ENCODE results near the gene PLGLB1.
"Not testable (repeated sequence)": the region's sequence is repeated elsewhere in the genome, so short reads cannot be mapped to it uniquely, and the experiment has no call there.

- TF ChIP-seq TCF7 (CRISPR knock-in tag; IDR thresholded peaks at IDR 0.05; ENCODE audit: low read depth); ZNF671 (CRISPR knock-in tag; IDR thresholded peaks at IDR 0.05); ZNF425 (CRISPR knock-in tag; conservative IDR thresholded peaks at IDR 0.05); E2F5 (CRISPR knock-in tag; IDR thresholded peaks at IDR 0.05); CTCF (IDR thresholded peaks at IDR 0.05); ZNF263 (CRISPR knock-in tag; IDR thresholded peaks at IDR 0.05; ENCODE audit: low read depth); ZNF138 (CRISPR knock-in tag; conservative IDR thresholded peaks at IDR 0.05): not testable (repeated sequence)
Observed at GRCh38 chr2:87019053-87019452, 2.6 kb downstream of the PLGLB1 start.
